Urothelium cell line (cell line): ENCODE results near the gene STARD5.
A peak's percentile ranks its signal among the peaks of the same experiment; 100 is the strongest.
"Not testable (repeated sequence)": the region's sequence is repeated elsewhere in the genome, so short reads cannot be mapped to it uniquely, and the experiment has no call there.

Experiments used
- DNase-seq: peaks from one replicate; pipeline ENCODE4 v3.0.0; 2011; ENCODE audit warnings: low spot score, mixed read lengths
- FAIRE-seq: peaks from 2 replicates; lab custom pipeline; 2011; peaks lifted over from hg19 to GRCh38; lab: Jason Lieb, UNC

STARD5 gene

GRCh38 chr15:81338170-81339007, 14.4 kb upstream of the STARD5 start:
- peak; percentile 67 for DNase-seq
- no peak for FAIRE-seq

- DNase-seq (no peak), FAIRE-seq (no peak)
Observed at GRCh38 chr15:81337713-81338157, 13.8 kb upstream of the STARD5 start.

GRCh38 chr15:81337241-81337640, 13.3 kb upstream of the STARD5 start:
- FAIRE-seq (no peak), DNase-seq (no peak)

- FAIRE-seq: no peak
- DNase-seq: no peak
Observed at GRCh38 chr15:81336568-81336967, 12.6 kb upstream of the STARD5 start.

- DNase-seq: no peak
Observed at GRCh38 chr15:81335631-81336030, 11.7 kb upstream of the STARD5 start.

GRCh38 chr15:81334768-81335435, 11.0 kb upstream of the STARD5 start:
- DNase-seq: no peak
- no peak for FAIRE-seq

More at GRCh38 chr15:81335631-81336030, 11.7 kb upstream of the STARD5 start:
- FAIRE-seq: no peak

- DNase-seq (no peak), FAIRE-seq (no peak)
Observed at GRCh38 chr15:81333363-81333762, 9.4 kb upstream of the STARD5 start.

GRCh38 chr15:81332326-81332725, 8.4 kb upstream of the STARD5 start:
- FAIRE-seq (no peak), DNase-seq (no peak)

GRCh38 chr15:81331600-81331999, 7.7 kb upstream of the STARD5 start:
- no peak for FAIRE-seq
- no peak for DNase-seq

GRCh38 chr15:81331141-81331540, 7.2 kb upstream of the STARD5 start:
- FAIRE-seq: not testable (repeated sequence)

GRCh38 chr15:81330366-81331090, 6.6 kb upstream of the STARD5 start:
- no peak for DNase-seq

More at GRCh38 chr15:81331141-81331540, 7.2 kb upstream of the STARD5 start:
- DNase-seq: not testable (repeated sequence)

GRCh38 chr15:81329446-81329845, 5.5 kb upstream of the STARD5 start:
- DNase-seq (no peak), FAIRE-seq (no peak)

More at GRCh38 chr15:81330366-81331090, 6.6 kb upstream of the STARD5 start:
- no peak for FAIRE-seq

- DNase-seq: peak; percentile 59
- FAIRE-seq: no peak
Observed at GRCh38 chr15:81327516-81327915, 3.6 kb upstream of the STARD5 start.

GRCh38 chr15:81326466-81327212, 2.7 kb upstream of the STARD5 start:
- DNase-seq: no peak
- FAIRE-seq: no peak

- FAIRE-seq: no peak
- no peak for DNase-seq
Observed at GRCh38 chr15:81323559-81323943, 390 bp downstream of the STARD5 start.

- FAIRE-seq (no peak), DNase-seq (no peak)
Observed at GRCh38 chr15:81322676-81323253, 1.2 kb downstream of the STARD5 start.

GRCh38 chr15:81321667-81322066, 2.3 kb downstream of the STARD5 start:
- FAIRE-seq (no peak), DNase-seq (no peak)

GRCh38 chr15:81317642-81318017, 6.3 kb downstream of the STARD5 start:
- FAIRE-seq (no peak), DNase-seq (no peak)

- FAIRE-seq: no peak
- DNase-seq: no peak
Observed at GRCh38 chr15:81316267-81316666, 7.7 kb downstream of the STARD5 start.

- no peak for DNase-seq
- no peak for FAIRE-seq
Observed at GRCh38 chr15:81315452-81316175, 8.3 kb downstream of the STARD5 start.
